Hematopoietic multipotent progenitor cell treated with erythropoietin and hydrocortisone succinate and interleukin-3 and kit ligand, for 4 days (in vitro differentiated cells): ENCODE results near the gene ZNF514.

Source experiments
- DNase-seq: peaks from one replicate; pipeline ENCODE4 v3.0.0-alpha.2; 2015

The ZNF514 gene

DNA sequence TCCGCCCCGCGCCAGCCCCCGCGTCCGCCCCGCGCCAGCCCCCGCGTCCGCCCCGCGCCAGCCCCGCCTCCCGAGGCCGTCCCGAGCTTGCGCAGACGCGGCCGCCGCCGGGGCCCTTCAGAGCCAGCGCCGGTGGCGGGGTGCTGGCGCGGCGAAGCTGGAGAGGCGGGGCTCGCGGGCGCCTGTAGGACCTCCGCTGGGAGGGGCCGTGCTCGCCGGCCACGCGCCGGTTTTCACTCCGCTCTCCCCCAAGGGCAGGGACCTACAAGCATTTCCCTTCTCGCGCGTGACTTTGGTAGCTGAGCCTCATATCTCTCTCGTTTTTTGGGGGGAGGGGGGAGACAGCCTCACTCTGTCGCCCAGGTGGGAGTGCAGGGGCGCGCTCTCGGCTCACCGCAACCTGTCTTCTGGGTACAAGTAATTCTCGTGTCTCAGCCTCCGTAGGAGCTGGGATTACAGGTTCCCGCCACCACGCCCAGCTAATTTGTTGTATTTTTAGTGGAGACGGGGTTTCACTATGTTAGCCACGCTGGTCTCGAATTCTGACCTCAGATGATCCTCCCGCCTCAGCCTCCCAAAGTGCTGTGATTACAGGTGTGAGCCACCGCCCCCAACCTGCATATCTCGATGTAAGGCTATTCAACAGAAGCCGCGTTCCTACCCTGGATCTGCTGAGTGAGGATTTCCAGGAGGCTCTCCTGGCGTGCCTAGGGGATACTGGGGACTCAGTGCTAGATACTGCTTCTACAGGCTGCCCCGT, at the start of gene ZNF514:
TSS of gene ZNF514 (minus strand) at position 159 of the 760 bp plus-strand sequence. CDS start 6,595 bp downstream, outside the sequence.
- DNase-seq: peak; percentile 89

DNA sequence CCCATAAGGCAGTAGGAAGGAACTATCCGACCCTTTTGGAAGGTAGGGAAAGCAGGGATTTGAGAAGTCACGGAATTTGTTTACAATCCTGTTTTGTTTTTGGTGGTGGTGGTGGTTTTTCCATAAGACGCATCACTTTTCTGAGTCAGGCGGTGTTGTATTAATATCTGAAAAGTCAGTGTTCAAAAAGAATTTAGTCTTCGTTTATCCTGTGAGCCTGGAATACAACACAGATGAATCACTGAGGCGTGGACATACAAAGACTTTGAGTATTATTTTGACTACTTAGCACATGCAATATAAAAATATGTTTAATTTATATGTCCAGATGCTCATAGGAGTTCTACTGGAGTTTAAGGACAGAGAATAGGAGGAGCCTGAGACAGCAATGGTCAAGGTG, 48.5 kb upstream of the ZNF514 start:
- DNase-seq: no peak

DNA sequence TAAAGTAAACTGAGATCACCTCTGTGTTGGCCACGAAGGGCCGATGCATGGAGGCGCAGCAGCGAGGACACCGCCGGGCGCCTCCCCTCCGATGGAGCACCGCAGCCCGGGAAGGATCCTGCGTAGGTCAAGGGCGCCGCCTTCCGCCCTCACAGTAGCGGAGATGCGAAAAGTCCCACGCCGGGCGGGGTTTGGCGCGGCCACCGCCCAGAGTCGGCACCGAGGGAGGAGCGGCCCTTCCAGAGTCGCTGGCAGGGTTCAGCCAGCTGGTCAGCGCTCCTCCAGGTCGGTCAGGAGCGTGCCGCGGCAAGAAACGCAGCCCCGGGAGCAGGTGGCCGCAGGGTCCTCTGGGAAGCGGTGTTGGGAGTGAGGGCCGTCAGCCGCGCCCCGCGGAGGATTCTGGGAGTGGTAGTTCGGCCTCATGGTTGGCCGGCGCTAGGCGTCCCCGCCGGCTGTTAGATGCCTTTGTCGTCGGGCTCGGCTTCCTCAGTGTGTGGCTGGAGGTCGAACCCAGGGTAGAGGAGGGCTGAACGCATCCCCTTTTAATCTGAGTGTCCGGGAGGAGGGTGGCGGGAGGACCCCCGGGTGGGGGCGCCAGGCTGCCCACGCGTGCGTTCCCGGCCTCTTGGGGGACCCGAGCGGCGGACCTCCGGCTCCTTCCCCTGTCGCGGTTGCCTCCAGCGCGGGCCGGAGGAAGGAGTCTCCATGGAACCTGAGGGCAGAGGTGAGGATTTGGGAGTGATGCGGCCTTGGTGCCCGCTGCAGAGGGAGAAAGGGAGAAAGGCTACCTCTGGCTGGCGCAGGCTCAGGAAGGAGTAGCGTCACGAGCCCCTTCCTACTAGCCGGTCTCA, 47.7 kb upstream of the ZNF514 start, which contains the start of gene ZNF892:
TSS of gene ZNF892 (plus strand) at position 411 of the 851 bp plus-strand sequence. CDS start at position 706, 295 bp downstream.
- peak; percentile 93 for DNase-seq

DNA sequence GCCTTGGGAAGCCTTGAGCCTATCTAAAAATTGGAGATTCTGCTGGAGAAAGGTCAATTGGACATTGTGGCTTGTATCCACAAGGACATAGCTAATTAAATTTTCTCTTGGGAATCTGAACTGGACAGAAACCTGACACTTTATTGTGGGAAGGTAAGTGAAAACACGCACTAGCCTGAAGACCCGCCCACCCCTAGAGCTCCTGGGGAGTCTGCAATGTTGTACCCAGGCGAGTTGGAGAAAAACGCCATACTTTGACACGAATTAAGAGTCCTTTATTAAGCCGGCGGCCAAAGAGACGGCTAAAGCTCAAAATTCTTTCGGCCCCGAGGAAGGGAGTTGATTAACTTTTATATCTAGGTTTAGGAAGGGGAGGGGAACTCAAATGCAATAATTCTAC, 46.4 kb upstream of the ZNF514 start:
- DNase-seq: no peak

DNA sequence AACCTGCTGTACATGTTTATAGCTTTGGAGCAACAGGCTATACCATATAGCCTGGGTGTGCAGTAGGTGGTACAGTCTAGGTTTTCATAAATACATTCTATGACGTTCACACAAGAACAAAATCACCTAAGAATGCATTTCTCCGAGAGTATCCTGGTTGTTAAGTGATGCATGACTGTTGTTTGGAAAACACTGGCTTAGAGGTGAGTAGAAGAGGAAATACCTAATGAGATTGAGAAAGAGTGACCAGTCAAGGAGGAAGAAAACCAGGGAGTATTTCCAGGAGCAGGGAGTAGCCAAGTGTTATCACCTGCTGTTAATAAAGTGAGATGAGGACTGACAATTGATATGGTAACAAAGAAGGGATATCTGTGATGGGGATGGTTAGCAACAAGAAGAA, 44.7 kb upstream of the ZNF514 start:
- no peak for DNase-seq

DNA sequence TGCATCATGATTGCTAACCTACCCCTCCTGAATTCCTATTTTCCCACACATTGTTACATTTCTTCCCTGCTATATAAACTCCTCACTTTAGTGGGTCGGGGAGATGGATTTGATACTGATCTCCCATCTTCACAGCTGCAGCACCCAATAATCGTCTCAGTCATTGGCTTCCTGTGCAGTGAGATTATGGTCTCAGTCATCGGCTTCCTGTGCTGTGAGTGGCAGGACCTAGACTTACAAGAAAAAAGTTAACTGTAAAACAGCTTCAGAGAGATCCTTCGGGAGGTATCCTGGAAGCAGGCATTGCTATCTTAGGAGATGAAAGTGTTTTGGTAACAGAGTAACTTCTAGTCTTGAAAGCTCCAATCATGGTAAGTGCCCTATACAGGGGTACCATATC, 44.3 kb upstream of the ZNF514 start:
- DNase-seq: no peak

DNA sequence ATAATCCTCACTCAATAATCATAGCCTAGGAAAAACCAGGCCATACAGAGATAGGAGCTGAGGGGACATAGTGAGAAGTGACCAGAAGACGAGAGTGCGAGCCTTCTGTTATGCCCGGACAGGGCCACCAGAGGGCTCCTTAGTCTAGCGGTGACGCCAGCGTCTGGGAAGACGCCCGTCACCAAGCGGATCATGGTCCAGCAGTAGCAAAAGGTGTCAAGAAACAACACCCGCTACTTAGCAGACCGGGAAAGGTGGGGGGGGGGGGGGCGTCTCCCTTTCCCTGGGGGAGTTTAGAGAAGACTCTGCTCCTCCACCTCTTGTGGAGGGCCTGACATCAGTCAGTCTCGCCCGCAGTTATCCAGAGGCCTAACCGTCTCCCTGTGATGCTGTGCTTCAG, 33.3 kb upstream of the ZNF514 start:
- peak; percentile 54 for DNase-seq

DNA sequence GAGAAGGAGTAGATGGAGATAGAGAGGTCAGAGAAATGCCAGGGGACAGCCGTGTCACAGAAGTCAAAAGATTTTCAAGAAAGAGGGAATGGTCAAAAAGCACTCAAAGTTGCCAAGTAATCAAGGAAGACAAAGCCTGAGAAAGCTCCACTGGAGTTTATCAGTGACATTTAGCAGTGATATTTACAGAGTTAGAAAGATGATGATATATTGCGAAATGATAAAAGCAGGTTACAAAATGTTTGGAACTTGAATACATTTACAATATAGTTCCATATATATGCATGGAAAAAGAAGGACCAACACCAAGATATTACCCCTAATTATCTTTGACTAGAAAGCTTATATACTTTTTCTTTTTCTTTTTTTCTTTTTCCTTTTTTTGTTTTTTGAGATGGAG, 26.3 kb upstream of the ZNF514 start:
- no peak for DNase-seq

DNA sequence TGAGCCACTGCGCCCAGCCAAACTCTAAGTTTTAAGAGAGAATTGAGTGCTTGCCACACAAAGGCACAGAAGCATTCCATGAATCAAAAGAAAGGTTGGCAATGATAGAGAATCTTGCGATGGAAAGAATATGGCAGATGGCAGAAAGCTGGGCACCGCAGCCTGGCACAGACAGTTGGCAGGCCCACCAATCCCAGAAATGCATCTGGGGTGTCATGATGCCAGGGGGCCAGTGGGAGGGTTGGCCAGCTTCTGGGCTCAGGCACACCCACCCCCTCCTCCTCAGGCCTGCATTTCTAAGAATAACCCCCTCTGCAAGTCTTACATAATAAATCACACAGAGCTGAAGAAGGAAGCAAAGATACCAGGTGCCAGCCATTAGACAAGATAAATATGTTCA, 25.5 kb upstream of the ZNF514 start:
- no peak for DNase-seq

DNA sequence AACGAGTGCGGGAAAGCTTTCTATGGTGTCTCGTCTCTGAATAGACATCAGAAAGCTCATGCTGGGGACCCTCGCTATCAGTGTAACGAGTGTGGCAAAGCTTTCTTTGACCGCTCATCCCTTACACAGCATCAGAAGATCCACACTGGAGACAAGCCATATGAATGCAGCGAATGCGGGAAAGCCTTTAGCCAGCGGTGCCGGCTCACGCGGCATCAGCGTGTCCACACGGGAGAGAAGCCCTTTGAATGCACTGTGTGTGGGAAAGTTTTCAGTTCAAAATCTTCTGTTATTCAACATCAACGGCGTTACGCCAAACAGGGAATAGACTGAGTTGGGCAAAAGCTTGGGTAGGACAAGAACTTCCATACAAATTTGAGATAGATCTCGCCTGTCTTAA, 22.1 kb upstream of the ZNF514 start:
- no peak for DNase-seq

DNA sequence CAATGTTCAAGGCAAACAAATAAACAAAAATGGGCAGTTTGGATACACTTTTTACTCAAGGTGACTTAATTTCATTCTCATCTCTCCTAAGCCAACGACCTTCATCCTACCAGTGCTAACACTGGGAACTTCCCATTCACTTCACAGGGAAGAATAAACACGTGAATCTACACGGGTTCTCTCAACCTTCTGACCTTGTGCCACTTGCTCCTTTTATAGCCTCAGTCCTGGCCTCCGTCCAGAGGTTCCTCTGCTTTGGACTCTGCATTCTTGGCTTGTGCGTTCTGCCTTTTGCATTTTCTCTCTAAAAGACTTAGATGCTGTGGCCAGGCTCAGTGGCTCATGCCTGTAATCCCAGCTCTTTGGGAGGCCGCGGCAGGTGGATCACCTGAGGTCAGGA, 19.8 kb upstream of the ZNF514 start:
- DNase-seq: no peak

DNA sequence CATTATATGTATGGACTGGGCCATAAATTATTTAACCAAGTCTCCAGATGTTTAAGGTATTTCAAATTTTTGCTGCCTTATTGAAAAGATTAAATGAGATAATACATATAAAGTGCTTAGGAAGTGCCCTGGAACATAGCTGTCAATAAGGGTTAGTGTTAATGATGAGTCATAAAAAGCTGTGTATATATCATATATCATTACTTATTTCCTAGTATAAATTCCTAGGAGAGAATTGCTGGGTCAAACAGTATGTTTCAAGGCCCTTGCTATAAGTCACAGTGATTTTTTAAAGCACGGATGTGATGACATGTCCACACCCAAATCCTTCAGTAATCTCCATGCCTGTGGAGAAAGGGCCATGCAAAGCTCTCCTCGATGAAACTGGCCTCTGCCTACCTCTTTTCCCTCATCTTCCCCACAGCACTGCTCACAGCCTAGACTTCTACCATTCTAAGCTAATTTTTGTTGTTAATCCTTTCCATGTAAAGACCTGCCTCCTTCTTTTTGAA, 14.4 kb upstream of the ZNF514 start:
- no peak for DNase-seq

DNA sequence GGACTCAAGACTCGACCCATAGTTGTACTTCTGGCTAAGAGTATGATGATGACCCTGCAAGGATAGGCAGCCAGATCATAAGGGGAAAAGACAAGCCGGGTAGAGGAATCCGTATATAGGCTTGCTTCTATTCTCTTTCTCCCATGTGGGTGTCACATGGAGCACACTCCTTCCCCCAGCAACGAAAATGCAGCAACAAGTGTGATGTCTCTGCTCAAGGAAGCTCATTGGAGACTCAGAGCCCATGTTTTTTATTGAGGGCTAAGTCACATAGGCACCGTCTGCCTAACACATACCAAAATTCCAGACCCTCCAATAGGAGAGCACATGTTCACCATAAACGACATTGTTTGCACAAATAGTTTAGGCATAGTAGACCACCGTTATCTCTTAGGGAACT, 12.3 kb upstream of the ZNF514 start:
- DNase-seq: no peak

DNA sequence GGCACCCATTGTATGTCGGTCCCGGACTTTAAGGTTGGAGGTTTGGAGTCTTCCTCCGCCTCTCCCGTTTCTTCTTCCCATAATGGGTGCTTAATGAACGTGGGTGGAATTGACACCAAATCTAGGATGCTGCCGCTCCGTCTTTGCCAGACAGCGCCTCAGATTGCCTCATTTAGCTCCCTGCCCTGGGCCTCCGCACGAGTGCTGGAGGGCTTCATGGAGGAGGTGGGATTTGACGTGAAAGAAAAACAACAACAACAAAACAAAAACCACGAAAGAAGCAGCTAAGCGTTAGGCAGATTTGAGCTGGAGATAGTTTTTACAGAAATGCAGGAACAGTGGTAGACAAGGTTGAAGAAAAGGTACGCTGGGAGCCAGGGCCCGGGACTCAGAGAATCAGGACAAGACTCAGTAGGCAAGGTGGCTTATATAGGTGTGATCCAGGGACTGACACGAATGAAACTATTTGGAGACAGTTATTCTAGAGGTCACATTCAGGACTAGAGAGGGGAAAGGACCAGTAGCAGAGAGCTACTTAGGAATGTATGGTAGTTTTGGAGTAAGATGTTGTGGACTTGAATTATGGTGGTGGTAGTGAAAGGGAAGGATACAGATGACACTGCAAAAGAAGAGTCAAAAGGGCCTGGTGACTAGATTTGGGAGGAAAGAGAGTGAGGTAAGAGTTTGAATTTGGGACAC, 6.6 kb upstream of the ZNF514 start:
- no peak for DNase-seq

DNA sequence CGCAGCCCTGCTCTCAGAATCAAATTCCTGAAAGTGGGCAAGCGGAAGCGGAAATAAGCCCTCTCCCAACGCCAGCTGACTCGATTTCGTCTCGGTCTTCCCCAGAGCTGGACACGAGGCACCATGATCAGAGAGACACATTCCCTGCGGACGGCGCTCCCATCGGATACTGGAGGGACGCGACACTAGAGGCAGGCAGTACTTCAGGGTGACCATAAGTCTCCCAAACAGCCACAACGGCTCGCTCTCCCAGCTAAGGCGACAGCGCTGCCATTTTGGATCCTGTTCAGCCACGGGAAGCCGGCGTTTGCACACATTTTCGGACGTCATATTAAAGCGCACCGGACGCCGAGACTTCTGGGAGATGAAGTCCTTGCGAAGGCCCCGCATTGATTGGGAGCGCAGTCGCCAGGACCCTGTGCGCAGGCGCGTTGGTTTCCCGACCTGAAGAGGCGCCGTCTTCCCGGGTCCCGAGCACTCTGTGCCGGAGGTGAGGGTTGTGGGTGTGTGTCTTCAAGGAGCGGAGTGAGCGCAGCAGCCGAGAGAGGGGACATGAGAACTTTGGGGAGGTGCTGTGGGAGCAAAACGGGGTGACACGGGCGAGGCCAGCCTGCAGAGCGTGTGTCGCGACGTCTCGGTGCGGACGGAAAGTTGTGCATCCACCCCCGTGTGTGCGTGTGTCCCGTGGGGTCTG, 5.9 kb upstream of the ZNF514 start, which contains the start of gene ZNF2:
TSS of gene ZNF2 (plus strand) at position 439 of the 694 bp plus-strand sequence. CDS start 10,418 bp downstream, outside the sequence.
- DNase-seq: peak; percentile 99

DNA sequence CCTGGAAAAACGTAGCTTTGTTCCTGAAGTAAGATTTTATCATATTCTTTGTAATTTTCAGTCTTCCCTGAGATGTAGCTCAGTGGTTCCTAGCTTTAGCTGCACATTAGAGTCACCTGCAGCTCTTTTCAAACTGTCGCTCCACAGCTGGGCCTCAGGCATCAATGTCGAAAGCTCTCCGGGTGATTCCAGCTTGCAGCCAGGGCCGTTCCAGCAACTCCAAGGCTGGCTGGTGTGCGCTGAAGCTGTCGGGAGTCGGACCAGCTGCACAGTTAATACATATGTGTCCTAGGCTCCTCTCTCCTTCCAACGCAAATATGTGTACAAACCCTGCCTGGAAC, 5.4 kb upstream of the ZNF514 start:
- DNase-seq: no peak

DNA sequence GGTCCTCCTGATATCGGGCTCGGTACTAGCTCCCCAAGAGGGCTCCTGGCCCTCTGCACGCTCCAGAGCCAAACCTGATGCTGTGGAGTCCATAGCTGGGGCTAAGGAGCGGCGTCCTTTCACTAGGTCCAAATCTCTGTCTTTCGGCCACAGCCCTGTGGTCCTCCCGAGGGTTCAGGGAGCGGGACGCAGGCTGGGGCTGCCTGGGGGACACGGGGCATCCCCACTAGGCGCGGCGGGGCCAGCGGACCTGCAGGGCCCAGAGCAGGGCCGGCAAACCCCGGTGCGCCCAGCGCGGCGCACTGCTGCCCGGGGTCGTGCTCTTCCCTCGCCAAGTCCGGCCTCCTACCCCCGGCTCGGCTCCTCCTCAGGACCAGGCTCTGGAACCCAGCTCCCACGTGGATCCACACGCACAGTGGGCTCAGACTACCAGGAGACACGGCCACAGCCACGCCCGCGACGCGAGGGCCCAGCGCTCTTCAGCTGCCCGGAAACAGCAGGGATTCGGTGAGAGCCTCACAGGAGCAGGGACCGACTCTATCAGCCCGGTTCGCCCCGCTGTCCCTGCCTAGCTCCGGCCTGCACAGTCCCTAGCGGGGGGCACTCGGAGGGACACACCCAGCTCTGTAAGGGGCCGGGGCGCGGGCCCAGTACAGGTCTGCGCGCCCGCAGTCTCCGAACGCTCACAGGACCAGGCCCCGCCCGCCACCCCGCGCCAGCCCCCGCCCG, 593 bp downstream of the ZNF514 start:
- DNase-seq: peak; percentile 58

DNA sequence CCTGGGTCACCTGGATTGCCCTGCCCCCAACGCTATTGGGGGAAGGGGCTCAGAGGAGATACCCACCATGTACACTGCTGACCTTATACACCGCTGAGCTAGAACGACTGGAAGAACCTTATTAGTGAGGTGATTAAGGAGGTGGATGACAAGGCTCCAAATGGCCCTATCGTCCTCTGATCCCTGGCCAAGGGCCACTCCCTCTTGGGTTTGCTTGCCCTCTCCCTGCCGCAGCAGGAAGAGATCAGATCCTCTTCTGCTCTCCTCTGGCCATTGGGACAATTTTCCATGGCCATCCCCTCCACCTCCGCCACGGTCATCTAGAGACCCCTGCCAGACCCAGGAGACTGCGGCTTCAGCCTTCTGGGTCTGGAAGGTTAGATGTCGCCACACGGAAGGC, 1.2 kb downstream of the ZNF514 start:
- DNase-seq: no peak

DNA sequence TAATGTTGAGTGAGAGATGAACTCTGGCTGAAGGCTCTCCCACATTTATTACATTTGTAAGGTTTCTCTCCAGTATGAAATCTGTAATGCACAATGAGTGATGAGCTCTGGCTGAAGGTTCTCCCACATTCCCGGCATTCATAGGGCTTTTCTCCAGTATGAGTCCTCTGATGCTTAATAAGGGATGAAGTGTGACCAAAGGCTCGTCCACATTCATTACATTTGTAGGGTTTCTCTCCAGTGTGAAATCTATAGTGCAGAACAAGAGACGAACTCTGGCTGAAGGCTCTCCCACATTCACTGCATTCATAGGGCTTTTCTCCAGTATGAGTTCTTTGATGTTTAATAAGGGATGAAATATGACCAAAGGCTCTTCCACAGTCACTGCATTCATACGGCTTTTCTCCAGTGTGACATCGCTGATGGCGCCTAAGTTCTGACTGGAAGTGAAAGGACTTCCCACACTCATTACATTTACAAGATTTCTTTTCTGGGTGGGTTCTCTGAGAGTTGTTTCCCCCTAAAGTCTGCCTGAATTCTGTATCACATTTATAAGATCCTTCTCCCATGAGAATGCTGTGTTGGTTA, 10.2 kb downstream of the ZNF514 start:
- DNase-seq: no peak

DNA sequence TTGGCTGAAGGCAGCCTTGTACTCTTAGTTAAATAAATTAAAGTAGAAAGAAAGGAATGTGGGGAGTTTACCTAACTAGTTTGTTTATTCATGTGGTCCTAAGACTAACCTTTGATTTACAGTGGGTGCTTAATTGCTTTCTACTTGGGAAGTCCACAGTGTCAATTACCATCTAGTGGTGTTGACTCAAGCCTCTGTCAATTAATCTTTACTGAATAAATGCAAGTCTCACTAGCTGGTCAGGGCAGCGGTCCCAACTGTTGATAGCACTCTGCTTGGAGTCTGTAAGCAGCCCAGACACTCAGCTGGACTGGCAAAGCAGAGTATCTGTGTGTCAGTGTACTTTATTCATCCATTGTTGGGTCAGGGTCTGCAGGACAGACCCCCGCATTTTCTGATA, 15.8 kb downstream of the ZNF514 start:
- DNase-seq: no peak

DNA sequence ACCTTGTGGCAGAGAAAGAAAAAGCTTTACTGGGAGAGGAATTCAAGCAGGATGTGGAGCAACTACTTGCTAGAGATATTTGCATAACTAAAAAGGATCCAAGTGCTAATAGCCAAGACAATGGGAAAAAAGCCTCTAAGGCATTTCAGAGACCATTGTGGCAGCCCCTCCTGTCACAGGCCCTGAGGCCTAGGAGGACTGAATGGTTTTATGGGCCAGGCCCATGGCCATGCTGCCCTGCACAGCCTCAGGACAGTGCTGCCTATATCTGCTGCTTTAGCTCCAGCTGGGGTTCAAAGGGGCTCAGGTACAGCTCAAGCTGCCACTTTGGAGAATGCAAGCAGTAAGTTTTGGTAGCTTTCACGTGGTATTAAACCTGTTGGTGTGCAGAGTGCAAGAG, 20.9 kb downstream of the ZNF514 start:
- DNase-seq: no peak

DNA sequence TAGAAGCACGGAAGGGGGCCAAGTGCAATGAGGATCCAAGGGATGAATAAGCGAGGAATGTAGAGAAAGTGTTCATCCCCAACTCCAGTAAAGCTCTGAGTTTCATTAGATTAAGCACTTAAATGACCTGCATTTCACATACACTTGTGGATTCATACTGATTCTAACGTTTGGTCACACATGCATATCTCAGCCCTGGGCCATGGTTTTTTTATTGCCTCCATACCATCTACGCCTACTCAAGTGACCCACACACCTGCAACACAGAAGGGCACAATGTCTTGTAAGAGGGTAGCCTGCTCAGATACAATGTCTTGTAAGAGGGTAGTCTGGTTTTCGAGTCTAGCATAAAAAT, 37.5 kb downstream of the ZNF514 start:
- no peak for DNase-seq
